ENCODE results near the gene TUNAR. TPM values are rescaled to one million over a fixed set of nuclear protein-coding genes. Genes with fewer than 3 reads are reported as not detected.

Gene TUNAR
- total and polyA plus RNA-seq, 12 donors: not detected

GRCh38 chr14:95946867-95947266 is 70.2 kb downstream of the TUNAR start:
- ATAC-seq (no peak), DNase-seq (no peak)
- Histone ChIP-seq H3K4me1 (no peaks in the 10 kb centered on the region), H3K27ac (no peak overlapping the region), H3K27me3 (peaks cover 0 to 37% (median 16%) of the 10 kb centered on the region in 7 donors), H3K9me3 (peaks cover 0 to 7% (median 0%) of the 10 kb centered on the region in 11 donors), H3K4me3 (no peak overlapping the region), H3K36me3 (no peaks in the 10 kb centered on the region)
- intact Hi-C loops (cut with DNase I): no loop called here
- 39 to 43% methylated on average over 1 of the region's 1 CpG for WGBS, 2 donors
- no peak for TF ChIP-seq CTCF (IDR thresholded peaks at IDR 0.05)

GRCh38 chr14:95948558-95948981 is 71.9 kb downstream of the TUNAR start:
- H3K27ac ChIP-seq: no peak overlapping the region
- no peak for TF ChIP-seq CTCF (IDR thresholded peaks at IDR 0.05)
- 8% methylated on average over 2 of the region's 2 CpGs for WGBS, 2 donors
- H3K9me3 ChIP-seq: no peaks in the 10 kb centered on the region
- H3K27me3 ChIP-seq: peaks cover 0 to 50% (median 16%) of the 10 kb centered on the region in 7 donors
- intact Hi-C loops (cut with DNase I): no loop called here
- ATAC-seq: no peak
- no peaks in the 10 kb centered on the region for H3K36me3 ChIP-seq
- H3K4me1 ChIP-seq: no peaks in the 10 kb centered on the region
- H3K4me3 ChIP-seq: no peak overlapping the region
- DNase-seq: no peak

- no peak for DNase-seq
- ATAC-seq: no peak
- Histone ChIP-seq H3K27ac (no peak overlapping the region), H3K4me1 (no peaks in the 10 kb centered on the region), H3K9me3 (no peaks in the 10 kb centered on the region), H3K27me3 (peaks cover 0 to 48% (median 14%) of the 10 kb centered on the region in 7 donors), H3K4me3 (no peak overlapping the region), H3K36me3 (no peaks in the 10 kb centered on the region)
- intact Hi-C loops (cut with DNase I): no loop called here
- no peak for TF ChIP-seq CTCF (IDR thresholded peaks at IDR 0.05)
- 67 to 69% methylated on average over 4 of the region's 4 CpGs for WGBS, 2 donors
Measured at GRCh38 chr14:95951359-95951758, 74.7 kb downstream of the TUNAR start.

- no peaks in the 10 kb centered on the region for H3K36me3 ChIP-seq
- DNase-seq (no peak), ATAC-seq (no peak)
- H3K27ac ChIP-seq: no peak overlapping the region
- intact Hi-C loops (cut with DNase I): no loop called here
- H3K4me3 ChIP-seq: no peak overlapping the region
- no peak for TF ChIP-seq CTCF (IDR thresholded peaks at IDR 0.05)
- H3K4me1 ChIP-seq: no peaks in the 10 kb centered on the region
- WGBS, 2 donors: 46 to 50% methylated on average over 8 of the region's 8 CpGs
- H3K27me3 ChIP-seq: peaks cover 0 to 35% (median 6%) of the 10 kb centered on the region in 7 donors
- no peaks in the 10 kb centered on the region for H3K9me3 ChIP-seq
Measured at GRCh38 chr14:95953111-95953724, 76.6 kb downstream of the TUNAR start.

All from heart right ventricle (tissue), 16 donors.